CD4-positive, alpha-beta T cell (primary cell): ENCODE measurements around the gene MAGI3. TPM values are rescaled to one million over a fixed set of nuclear protein-coding genes. Genes with fewer than 3 reads are reported as not detected.

Experiments used
- ATAC-seq: fragments of 200-7000 bp; cut with Tn5 transposase; one replicate; pipeline ENCODE4 v1.10.0; 2022; ENCODE audit warnings: mild to moderate bottlenecking; ENCODE audit not compliant: poor library complexity
- CTCF ChIA-PET: fragments of 350-600 bp; sonication (Branson Sonifier 250); formaldehyde crosslinking; loops from one replicate; lab custom pipeline; 2021; ENCODE audit warnings: antibody characterized with exemption, inconsistent platforms; lab: Charles Lee
- POLR2A ChIA-PET: fragments of 350-600 bp; sonication (Branson Sonifier 250); formaldehyde crosslinking; loops from one replicate; lab custom pipeline; 2021; ENCODE audit warnings: antibody characterized with exemption, inconsistent platforms; lab: Charles Lee
- DNase-seq, 14 experiments: peaks; one replicate each; pipeline ENCODE4 v3.0.0-alpha.2; 2013 to 2020; ENCODE audit warnings: mixed read lengths in 2 of 14
- H3K27ac ChIP-seq, 2 donors: one replicate each; pipeline versions ENCODE4 v1.5.1 to v1.7.0; 2013; ENCODE audit warnings: low read length in 2 of 2, low read depth in 1 of 2, mild to moderate bottlenecking in 1 of 2
- H3K27me3 ChIP-seq, 2 experiments: 1 replicate in 1 of 2; 2 replicates in 1 of 2; pipeline versions ENCODE4 v1.6.1 to v1.7.0; 2013; ENCODE audit warnings: low read length in 2 of 2, control low read depth in 1 of 2, mild to moderate bottlenecking in 1 of 2, moderate library complexity in 1 of 2; ENCODE audit not compliant: insufficient read depth in 2 of 2, control insufficient read depth in 1 of 2
- H3K36me3 ChIP-seq: one replicate; pipeline ENCODE4 v1.6.1; 2013; ENCODE audit warnings: low read length, control low read depth; ENCODE audit not compliant: insufficient read depth
- H3K4me1 ChIP-seq: one replicate; pipeline ENCODE4 v1.6.1; 2013; ENCODE audit warnings: low read length, control low read depth; ENCODE audit not compliant: insufficient read depth
- H3K4me3 ChIP-seq: one replicate; pipeline ENCODE4 v1.5.1; 2013; ENCODE audit warnings: mild to moderate bottlenecking, low read length, moderate library complexity
- H3K9me3 ChIP-seq, 2 experiments: 1 replicate in 1 of 2; 2 replicates in 1 of 2; pipeline versions ENCODE4 v1.6.1 to v1.7.0; 2013; ENCODE audit warnings: low read length in 2 of 2, mild to moderate bottlenecking in 2 of 2, control low read depth in 1 of 2, moderate library complexity in 1 of 2; ENCODE audit not compliant: control insufficient read depth in 1 of 2, insufficient read depth in 1 of 2
- H3K27ac Mint-ChIP-seq: one replicate; pipeline ENCODE4 v1.8.0; 2020; ENCODE audit warnings: mixed read lengths
- H3K27me3 Mint-ChIP-seq: one replicate; pipeline ENCODE4 v1.8.0; 2021; ENCODE audit warnings: mixed read lengths
- H3K36me3 Mint-ChIP-seq: one replicate; pipeline ENCODE4 v1.8.0; 2021; ENCODE audit warnings: low read depth, mixed read lengths
- H3K4me1 Mint-ChIP-seq: one replicate; pipeline ENCODE4 v1.8.0; 2021; ENCODE audit warnings: low read depth, mixed read lengths
- H3K4me3 Mint-ChIP-seq: one replicate; pipeline ENCODE4 v1.8.0; 2020; ENCODE audit warnings: mild to moderate bottlenecking, mixed read lengths
- H3K9me3 Mint-ChIP-seq: one replicate; pipeline ENCODE4 v1.8.0; 2020; ENCODE audit warnings: mixed read lengths
- CTCF ChIP-seq: fragments of 200-600 bp; IDR thresholded peaks from one replicate; pipeline ENCODE4 v1.8.0; 2022; ENCODE audit warnings: antibody characterized with exemption, mild to moderate bottlenecking
- intact Hi-C, 2 experiments: fragments of 100-400 bp; cut with DNase I in 1 of 2; cut with micrococcal nuclease in 1 of 2; formaldehyde crosslinking; loops; one replicate each; pipeline versions ENCODE4 v1.15.1 to v1.9.0; 2023 to 2025; cut with DNase I, micrococcal nuclease
- total RNA-seq, 174 experiments: library from RNA in 2 of 174; stranded (reverse) in 2 of 174; gene quantifications; one replicate each; pipeline ENCODE4 v1.2.3 and lab custom pipeline; 2021 to 2026

Gene MAGI3
- total RNA-seq, 2 experiments from 2014 or later: 6.7 to 8.7 TPM

GRCh38 chr1:113437554-113438341 is 47.4 kb downstream of the MAGI3 start:
- Histone ChIP-seq H3K27me3 (no peaks in the 10 kb centered on the region), H3K4me1 (no peaks in the 10 kb centered on the region), H3K36me3 (no peaks in the 10 kb centered on the region), H3K4me3 (no peak overlapping the region), H3K9me3 (no peaks in the 10 kb centered on the region), H3K27ac (no peak overlapping the region)
- ChIA-PET CTCF (no interaction called here), POLR2A (no interaction called here)
- DNase-seq (no peak), ATAC-seq (no peak)
- Mint-ChIP-seq H3K4me3 (no peak overlapping the region), H3K36me3 (no peaks in the 10 kb centered on the region), H3K9me3 (no peaks in the 10 kb centered on the region), H3K27ac (no peak overlapping the region), H3K27me3 (no peaks in the 10 kb centered on the region), H3K4me1 (peaks cover 4% of the 10 kb centered on the region)
- no peak for TF ChIP-seq CTCF
- intact Hi-C loops: no loop called here

GRCh38 chr1:113438505-113439276 is 48.4 kb downstream of the MAGI3 start:
- ChIA-PET POLR2A (no interaction called here), CTCF (no interaction called here)
- DNase-seq (no peak), ATAC-seq (no peak)
- Mint-ChIP-seq H3K36me3 (no peaks in the 10 kb centered on the region), H3K27ac (no peak overlapping the region), H3K27me3 (no peaks in the 10 kb centered on the region), H3K9me3 (peaks cover 2% of the 10 kb centered on the region), H3K4me1 (peaks cover 4% of the 10 kb centered on the region), H3K4me3 (no peak overlapping the region)
- TF ChIP-seq CTCF: no peak
- Histone ChIP-seq H3K4me3 (no peak overlapping the region), H3K36me3 (no peaks in the 10 kb centered on the region), H3K27me3 (no peaks in the 10 kb centered on the region), H3K27ac (no peak overlapping the region), H3K4me1 (no peaks in the 10 kb centered on the region), H3K9me3 (no peaks in the 10 kb centered on the region)
- intact Hi-C loops: no loop called here

GRCh38 chr1:113439277-113439670 is 49.0 kb downstream of the MAGI3 start:
- Histone ChIP-seq H3K9me3 (no peaks in the 10 kb centered on the region), H3K36me3 (no peaks in the 10 kb centered on the region), H3K4me3 (no peak overlapping the region), H3K27ac (no peak overlapping the region), H3K4me1 (no peaks in the 10 kb centered on the region), H3K27me3 (no peaks in the 10 kb centered on the region)
- intact Hi-C loops: no loop called here
- H3K27ac Mint-ChIP-seq: no peak overlapping the region
- H3K36me3 Mint-ChIP-seq: no peaks in the 10 kb centered on the region
- no peak overlapping the region for H3K4me3 Mint-ChIP-seq
- H3K9me3 Mint-ChIP-seq: peaks cover 3% of the 10 kb centered on the region
- no peak for ATAC-seq
- POLR2A ChIA-PET: no interaction called here
- H3K4me1 Mint-ChIP-seq: peaks cover 4% of the 10 kb centered on the region
- CTCF ChIA-PET: no interaction called here
- TF ChIP-seq CTCF: no peak
- no peak for DNase-seq
- no peaks in the 10 kb centered on the region for H3K27me3 Mint-ChIP-seq
